HEK293T (cell line): ENCODE measurements around the gene ITGA11.

Experiments used
- ARNT ChIP-seq: fragments of 450-650 bp; IDR thresholded peaks from 2 replicates; pipeline ENCODE4 v1.6.1; 2017; ENCODE audit warnings: mild to moderate bottlenecking
- FOXK2 ChIP-seq: fragments of 450-650 bp; IDR thresholded peaks from 2 replicates; pipeline ENCODE4 v1.6.1; 2016; ENCODE audit warnings: mild to moderate bottlenecking
- FOXM1 ChIP-seq: fragments of 450-650 bp; IDR thresholded peaks from 2 replicates; pipeline ENCODE4 v1.6.1; 2017; ENCODE audit warnings: mild to moderate bottlenecking, borderline replicate concordance
- LEF1 ChIP-seq: fragments of 450-650 bp; IDR thresholded peaks from 2 replicates; pipeline ENCODE4 v1.6.1; 2017; ENCODE audit warnings: mild to moderate bottlenecking, borderline replicate concordance
- SP1 ChIP-seq: fragments of 450-650 bp; IDR thresholded peaks from 2 replicates; pipeline ENCODE4 v1.6.1; 2017
- SUZ12 ChIP-seq: fragments of 450-650 bp; IDR thresholded peaks from 2 replicates; pipeline ENCODE4 v1.6.1; 2016; ENCODE audit warnings: mild to moderate bottlenecking
- TARDBP ChIP-seq: fragments of 450-650 bp; IDR thresholded peaks from 2 replicates; pipeline ENCODE4 v1.6.1; 2016

- no peak for TF ChIP-seq TARDBP
- no peak for TF ChIP-seq LEF1
- no peak for TF ChIP-seq SUZ12
- no peak for TF ChIP-seq FOXK2
- no peak for TF ChIP-seq SP1
- TF ChIP-seq FOXM1, result no peak
- no peak for TF ChIP-seq ARNT
Measured at GRCh38 chr15:68386587-68387288, 45.2 kb downstream of the ITGA11 start.
